BLaER1 treated with 17β-estradiol and CSF1 and Interleukin-3, amounts not matched to agents 10 nM and 100 nM (cell line): ENCODE results near the gene USP43.

Source experiments
- H3K27ac ChIP-seq, 11 experiments: shearing (Covaris generic); formaldehyde crosslinking; 2 replicates each; pipeline ENCODE4 v1.8.1; 2022
- H3K27me3 ChIP-seq, 11 experiments: shearing (Covaris generic); formaldehyde crosslinking; 2 replicates each; pipeline ENCODE4 v1.8.1; 2022
- H3K36me3 ChIP-seq, 11 experiments: shearing (Covaris generic); formaldehyde crosslinking; 2 replicates each; pipeline ENCODE4 v1.8.1; 2022
- H3K4me1 ChIP-seq, 10 experiments: shearing (Covaris generic); formaldehyde crosslinking; 2 replicates each; pipeline ENCODE4 v1.8.1; 2022
- H3K4me2 ChIP-seq, 11 experiments: shearing (Covaris generic); formaldehyde crosslinking; 2 replicates each; pipeline ENCODE4 v1.8.1; 2022
- H3K4me3 ChIP-seq, 10 experiments: shearing (Covaris generic); formaldehyde crosslinking; 2 replicates each; pipeline ENCODE4 v1.8.1; 2022
- H3K9ac ChIP-seq, 11 experiments: shearing (Covaris generic); formaldehyde crosslinking; 2 replicates each; pipeline ENCODE4 v1.8.1; 2022
- H3K9me3 ChIP-seq, 11 experiments: shearing (Covaris generic); formaldehyde crosslinking; replicated peaks in 1 of 11; 2 replicates each; pipeline ENCODE4 v1.8.1; 2022
- H4K20me1 ChIP-seq, 11 experiments: shearing (Covaris generic); formaldehyde crosslinking; 2 replicates each; pipeline ENCODE4 v1.8.1; 2022
- Cebpa-rat ChIP-seq, 11 experiments: shearing (Covaris generic); IDR thresholded peaks; 2 replicates each; pipeline ENCODE4 v1.8.1; 2022

The USP43 gene

DNA sequence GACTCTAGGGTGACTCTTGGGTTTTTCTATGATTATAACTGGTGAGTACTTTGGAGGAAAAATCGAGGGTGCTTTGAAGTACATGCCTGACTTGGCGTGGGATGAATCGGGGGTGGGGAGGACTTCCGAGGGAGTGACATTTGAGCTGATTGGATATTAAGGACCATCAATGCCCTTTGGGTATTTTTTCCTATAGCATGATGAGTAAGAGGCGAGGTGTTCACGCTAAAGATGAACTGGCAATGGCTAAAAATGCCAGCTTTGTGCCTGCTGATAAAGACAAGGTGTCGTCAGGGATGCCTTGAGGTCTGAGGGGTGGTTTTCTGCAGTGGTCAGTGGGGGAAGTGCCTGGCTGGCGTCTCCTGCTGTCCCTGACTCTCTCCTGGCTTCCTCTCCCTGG lies 25.3 kb downstream of the USP43 start:
- no peaks in the 10 kb centered on the region for H3K27me3 ChIP-seq
- H4K20me1 ChIP-seq = no peaks in the 10 kb centered on the region
- H3K9me3 ChIP-seq = peaks cover 2 to 5% (median 3%) of the 10 kb centered on the region in 11 experiments; a peak in 19 of 22 replicates
- no peak for TF ChIP-seq Cebpa-rat (IDR thresholded peaks at IDR 0.05)
- H3K27ac ChIP-seq = no peak overlapping the region
- H3K4me1 ChIP-seq = peaks cover 36 to 72% (median 67%) of the 10 kb centered on the region in 10 experiments
- peak overlapping the region; percentile 12 to 89 (median 73); a peak in 19 of 22 replicates for H3K4me2 ChIP-seq
- no peak overlapping the region; a peak in 1 of 20 replicates for H3K4me3 ChIP-seq
- H3K9ac ChIP-seq = no peak overlapping the region
- H3K36me3 ChIP-seq = peaks cover 0 to 9% (median 0%) of the 10 kb centered on the region in 11 experiments; a peak in 4 of 22 replicates

DNA sequence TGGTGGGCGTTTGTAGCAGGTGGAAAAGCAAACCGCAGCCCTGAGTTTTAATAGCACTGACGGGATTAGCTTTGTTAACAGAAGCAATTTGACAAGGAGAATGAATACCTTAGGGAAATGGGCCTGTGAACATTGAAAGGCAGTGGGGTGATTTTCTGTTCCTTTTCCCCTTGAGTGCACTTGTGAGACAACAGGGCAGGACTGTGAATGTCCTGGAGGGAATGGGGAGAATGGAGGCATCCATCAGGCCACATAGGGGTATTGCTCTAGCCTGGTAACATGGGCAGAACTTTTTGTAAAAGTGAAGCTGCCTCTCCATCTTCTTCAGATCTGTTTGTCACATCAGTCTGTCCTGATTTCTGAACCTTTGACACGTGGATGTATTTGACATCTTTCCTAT lies 26.2 kb downstream of the USP43 start:
- H4K20me1 ChIP-seq = no peaks in the 10 kb centered on the region
- no peaks in the 10 kb centered on the region for H3K27me3 ChIP-seq
- peak overlapping the region in 9 of 11 experiments; percentile 57 to 89 (median 73); a peak in 17 of 22 replicates for H3K4me2 ChIP-seq
- H3K9me3 ChIP-seq = no peaks in the 10 kb centered on the region
- peaks cover 0 to 8% (median 0%) of the 10 kb centered on the region in 11 experiments; a peak in 3 of 22 replicates for H3K36me3 ChIP-seq
- no peak overlapping the region for H3K27ac ChIP-seq
- TF ChIP-seq Cebpa-rat (IDR thresholded peaks at IDR 0.05) = no peak
- H3K4me1 ChIP-seq = peaks cover 31 to 63% (median 58%) of the 10 kb centered on the region in 10 experiments
- no peak overlapping the region for H3K9ac ChIP-seq
- H3K4me3 ChIP-seq = no peak overlapping the region

DNA sequence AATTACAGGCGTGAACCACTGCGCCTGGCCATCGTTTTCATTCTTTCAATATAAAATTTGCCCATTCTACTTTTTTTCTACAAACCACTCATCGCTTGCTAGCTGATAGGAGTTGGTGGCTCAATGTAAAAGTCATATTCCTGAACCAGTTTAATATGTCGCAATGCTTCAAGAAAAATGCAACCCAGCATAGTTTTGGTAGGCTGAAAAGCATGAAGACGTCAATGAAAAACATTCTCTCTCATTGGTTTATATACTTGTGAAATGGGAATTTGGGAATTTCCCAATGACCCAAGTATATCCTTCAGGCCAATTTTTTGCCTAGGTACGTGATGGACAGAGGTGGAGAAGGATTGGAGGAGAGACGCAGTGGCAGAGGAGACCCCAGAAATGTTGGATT lies 26.9 kb downstream of the USP43 start:
- Histone ChIP-seq H3K9ac (no peak overlapping the region), H3K27ac (no peak overlapping the region), H3K4me1 (peaks cover 24 to 56% (median 51%) of the 10 kb centered on the region in 10 experiments), H3K36me3 (peaks cover 0 to 11% (median 0%) of the 10 kb centered on the region in 11 experiments; a peak in 3 of 22 replicates), H3K9me3 (no peaks in the 10 kb centered on the region), H3K4me2 (peak overlapping the region in 8 of 11 experiments; percentile 59 to 89 (median 74); a peak in 15 of 22 replicates), H3K27me3 (no peaks in the 10 kb centered on the region), H4K20me1 (no peaks in the 10 kb centered on the region), H3K4me3 (no peak overlapping the region)
- TF ChIP-seq Cebpa-rat (IDR thresholded peaks at IDR 0.05) = peak in 5 of 11 experiments; percentile 26 to 76 (median 51); a peak in 6 of 22 replicates

GRCh38 chr17:9672691-9673090 lies 27.4 kb downstream of the USP43 start:
- Histone ChIP-seq H3K4me1 (peaks cover 19 to 56% (median 49%) of the 10 kb centered on the region in 10 experiments), H3K9me3 (no peaks in the 10 kb centered on the region), H3K4me3 (no peak overlapping the region), H3K4me2 (peak overlapping the region in 1 of 11 experiments; percentile 85; a peak in 2 of 22 replicates), H4K20me1 (no peaks in the 10 kb centered on the region), H3K36me3 (peaks cover 0 to 11% (median 0%) of the 10 kb centered on the region in 11 experiments; a peak in 3 of 22 replicates), H3K27me3 (no peaks in the 10 kb centered on the region), H3K27ac (no peak overlapping the region), H3K9ac (no peak overlapping the region)
- no peak for TF ChIP-seq Cebpa-rat (IDR thresholded peaks at IDR 0.05)

DNA sequence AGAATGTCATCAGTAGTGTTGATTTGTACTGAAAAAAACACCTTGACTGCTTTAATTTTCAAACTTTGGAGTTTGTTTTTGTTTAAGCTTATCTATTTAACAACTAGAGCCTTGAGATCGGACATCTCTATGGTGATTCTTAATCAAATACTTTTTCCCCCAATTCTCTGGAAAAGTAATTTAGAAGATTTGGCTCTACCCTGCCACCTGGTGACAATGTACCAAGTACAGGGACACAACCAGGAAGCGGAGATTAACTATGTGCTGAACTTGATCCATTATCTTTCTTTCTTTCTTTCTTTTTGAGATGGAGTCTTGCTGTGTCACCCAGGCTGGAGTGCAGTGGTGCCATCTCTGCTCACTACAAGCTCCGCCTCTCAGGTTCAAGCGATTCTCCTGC lies 30.8 kb downstream of the USP43 start:
- Histone ChIP-seq H3K4me2 (no peak overlapping the region), H3K36me3 (peaks cover 7 to 27% (median 14%) of the 10 kb centered on the region in 11 experiments), H3K27ac (0 out of 22 replicates have a peak overlapping the region, but pooled peaks of 1 of the 11 experiments have one; percentile 15), H3K9ac (no peak overlapping the region), H3K9me3 (peaks cover 18 to 22% (median 19%) of the 10 kb centered on the region in 11 experiments), H3K4me1 (peaks cover 0 to 32% (median 24%) of the 10 kb centered on the region in 10 experiments; a peak in 17 of 20 replicates), H4K20me1 (no peaks in the 10 kb centered on the region), H3K27me3 (no peaks in the 10 kb centered on the region), H3K4me3 (no peak overlapping the region)
- no peak for TF ChIP-seq Cebpa-rat (IDR thresholded peaks at IDR 0.05)

- Histone ChIP-seq H3K4me2 (no peak overlapping the region), H3K27ac (0 out of 22 replicates have a peak overlapping the region, but pooled peaks of 1 of the 11 experiments have one; percentile 15), H3K4me3 (no peak overlapping the region), H3K27me3 (no peaks in the 10 kb centered on the region), H3K36me3 (peaks cover 7 to 30% (median 18%) of the 10 kb centered on the region in 11 experiments), H3K9ac (no peak overlapping the region), H3K4me1 (peaks cover 0 to 24% (median 16%) of the 10 kb centered on the region in 10 experiments; a peak in 15 of 20 replicates), H3K9me3 (peaks cover 18 to 23% (median 21%) of the 10 kb centered on the region in 11 experiments), H4K20me1 (no peaks in the 10 kb centered on the region)
- no peak for TF ChIP-seq Cebpa-rat (IDR thresholded peaks at IDR 0.05)
Measured at GRCh38 chr17:9676820-9677310, 31.5 kb downstream of the USP43 start.

- Histone ChIP-seq H4K20me1 (no peaks in the 10 kb centered on the region), H3K4me3 (no peak overlapping the region), H3K4me1 (peaks cover 0 to 19% (median 11%) of the 10 kb centered on the region in 10 experiments; a peak in 11 of 20 replicates), H3K9ac (no peak overlapping the region), H3K9me3 (peaks cover 18 to 24% (median 21%) of the 10 kb centered on the region in 11 experiments), H3K4me2 (peak overlapping the region in 2 of 11 experiments; percentile 44 to 56; a peak in 1 of 22 replicates), H3K27me3 (no peaks in the 10 kb centered on the region), H3K36me3 (peaks cover 8 to 35% (median 21%) of the 10 kb centered on the region in 11 experiments), H3K27ac (no peak overlapping the region)
- TF ChIP-seq Cebpa-rat (IDR thresholded peaks at IDR 0.05) = no peak
Measured at GRCh38 chr17:9677411-9677810, 32.1 kb downstream of the USP43 start.

- peak overlapping the region in 7 of 11 experiments; percentile 18 to 56 (median 32); a peak in 8 of 22 replicates for H3K4me2 ChIP-seq
- H3K27ac ChIP-seq = no peak overlapping the region
- no peak for TF ChIP-seq Cebpa-rat (IDR thresholded peaks at IDR 0.05)
- peaks cover 8 to 35% (median 25%) of the 10 kb centered on the region in 11 experiments for H3K36me3 ChIP-seq
- H3K4me1 ChIP-seq = peaks cover 0 to 14% (median 10%) of the 10 kb centered on the region in 10 experiments; a peak in 11 of 20 replicates
- no peaks in the 10 kb centered on the region for H3K27me3 ChIP-seq
- peaks cover 18 to 24% (median 21%) of the 10 kb centered on the region in 11 experiments for H3K9me3 ChIP-seq
- H3K4me3 ChIP-seq = no peak overlapping the region
- no peaks in the 10 kb centered on the region for H4K20me1 ChIP-seq
- H3K9ac ChIP-seq = no peak overlapping the region
Measured at GRCh38 chr17:9677896-9678295, 32.6 kb downstream of the USP43 start.

DNA sequence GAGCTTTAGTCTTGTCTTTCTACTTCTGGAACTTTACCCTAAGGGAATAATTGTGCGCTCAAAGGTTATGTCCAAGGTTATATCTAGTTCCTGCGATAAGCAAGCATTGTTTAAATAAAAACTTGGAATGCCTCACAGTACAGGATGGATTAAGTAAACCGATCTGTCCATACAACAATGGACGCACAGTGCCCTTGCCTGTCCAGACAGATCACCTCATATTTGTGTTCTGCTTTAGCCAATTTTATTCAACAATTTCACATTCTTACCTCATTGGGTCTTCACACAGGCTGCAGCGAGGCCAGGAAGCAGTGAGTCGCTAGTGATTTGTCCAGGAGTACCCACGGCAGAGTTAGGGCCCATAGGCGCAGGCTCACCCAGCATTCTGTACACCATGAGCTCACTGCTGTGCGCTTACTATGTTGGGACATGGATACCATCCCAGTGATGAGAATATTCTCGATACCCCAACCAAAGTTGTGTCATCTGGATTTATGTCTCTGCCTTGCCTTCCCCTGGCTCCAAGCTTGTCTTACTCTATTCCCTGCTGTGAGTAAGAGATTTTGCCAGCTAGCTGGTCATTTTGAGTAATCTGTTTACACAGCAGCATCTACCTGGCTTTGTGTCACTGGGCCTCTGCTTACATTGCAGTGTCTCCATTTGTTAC lies 39.8 kb downstream of the USP43 start:
- peaks cover 6 to 44% (median 19%) of the 10 kb centered on the region in 11 experiments for H3K36me3 ChIP-seq

More for the DNA sequence above, 39.8 kb downstream of the USP43 start:
- Histone ChIP-seq H3K4me3 (no peak overlapping the region), H4K20me1 (no peaks in the 10 kb centered on the region), H3K4me1 (no peaks in the 10 kb centered on the region), H3K27me3 (no peaks in the 10 kb centered on the region), H3K27ac (no peak overlapping the region), H3K4me2 (no peak overlapping the region), H3K9ac (no peak overlapping the region), H3K9me3 (peaks cover 7 to 20% (median 12%) of the 10 kb centered on the region in 11 experiments)
- TF ChIP-seq Cebpa-rat (IDR thresholded peaks at IDR 0.05) = no peak
